RPMI7951 (cell line): ENCODE data around the gene EPB41L3. TPM values are rescaled to one million over a fixed set of nuclear protein-coding genes. Genes with fewer than 3 reads are reported as not detected.

Source experiments
- DNase-seq: peaks from one replicate; pipeline ENCODE4 v3.0.0-alpha.2; 2012; ENCODE audit warnings: low read depth
- total RNA-seq: library from RNA; depleted of rRNA; stranded (reverse); fragments of >200 nt; shearing (Covaris generic); gene quantifications from 2 replicates; pipeline ENCODE4 v1.2.3, GENCODE V29; 2014

Gene EPB41L3
- total RNA-seq, 1 experiment from 2014 or later = 5.8 TPM

DNA sequence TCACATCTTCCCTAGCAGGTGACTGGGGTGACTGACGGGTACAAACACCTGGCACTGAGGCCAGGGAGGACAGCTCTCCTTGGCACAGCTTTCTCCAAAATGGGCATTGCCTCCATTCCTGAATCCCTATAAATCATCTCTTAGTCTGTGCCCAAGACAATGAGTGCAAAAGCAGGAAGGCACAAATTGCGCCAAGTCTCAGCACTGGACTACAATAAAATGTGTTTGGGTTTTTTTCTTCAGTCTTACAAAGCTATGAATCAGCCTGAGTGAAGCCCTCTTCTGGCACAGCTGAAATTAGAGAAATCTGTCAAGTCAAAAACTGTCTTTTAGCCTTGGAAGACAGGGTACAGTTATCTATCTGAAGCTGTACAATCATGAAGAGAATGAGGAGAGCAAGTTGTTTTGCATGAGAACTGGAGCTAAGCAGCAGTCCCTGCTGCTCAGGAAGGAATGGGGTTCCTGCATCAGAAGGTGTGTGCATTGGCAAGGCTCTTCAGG, 90.8 kb downstream of the EPB41L3 start:
- DNase-seq = no peak

DNA sequence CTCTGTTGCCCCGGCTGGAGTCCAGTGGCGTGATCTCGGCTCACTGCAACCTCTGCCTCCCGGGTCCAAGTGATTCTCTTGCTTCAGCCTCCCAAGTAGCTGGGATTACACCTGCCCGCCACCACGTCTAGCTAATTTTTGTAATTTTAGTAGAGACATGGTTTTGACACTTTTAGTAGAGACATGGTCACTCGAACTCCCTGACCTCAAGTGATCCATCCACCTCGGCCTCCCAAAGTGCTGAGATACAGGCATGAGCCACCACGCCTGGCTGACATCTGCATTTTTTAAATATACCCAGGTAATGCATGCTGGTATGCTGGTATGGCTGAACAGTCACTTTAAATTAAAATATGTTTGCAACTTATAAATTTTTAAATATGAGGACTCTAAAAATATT, 91.9 kb downstream of the EPB41L3 start:
- DNase-seq = no peak

DNA sequence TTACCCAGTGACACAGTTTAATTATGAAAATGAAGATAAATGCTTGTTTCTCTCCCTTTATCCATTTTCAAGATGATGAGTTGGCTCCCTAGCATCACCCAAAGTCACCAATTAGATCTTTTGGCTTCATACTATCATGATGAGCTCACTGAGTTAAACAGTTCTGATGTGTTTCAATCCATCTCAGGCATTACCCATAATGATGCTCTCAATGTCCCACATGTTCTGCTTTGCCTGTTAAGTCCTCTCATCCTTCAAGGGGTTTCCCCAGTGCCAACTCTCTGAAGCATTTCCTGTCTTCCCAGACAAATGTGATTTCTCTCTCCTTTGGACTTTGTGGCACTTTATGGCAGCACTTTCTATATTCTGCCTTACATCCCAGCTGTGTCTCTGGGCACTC, 92.6 kb downstream of the EPB41L3 start:
- DNase-seq = no peak

DNA sequence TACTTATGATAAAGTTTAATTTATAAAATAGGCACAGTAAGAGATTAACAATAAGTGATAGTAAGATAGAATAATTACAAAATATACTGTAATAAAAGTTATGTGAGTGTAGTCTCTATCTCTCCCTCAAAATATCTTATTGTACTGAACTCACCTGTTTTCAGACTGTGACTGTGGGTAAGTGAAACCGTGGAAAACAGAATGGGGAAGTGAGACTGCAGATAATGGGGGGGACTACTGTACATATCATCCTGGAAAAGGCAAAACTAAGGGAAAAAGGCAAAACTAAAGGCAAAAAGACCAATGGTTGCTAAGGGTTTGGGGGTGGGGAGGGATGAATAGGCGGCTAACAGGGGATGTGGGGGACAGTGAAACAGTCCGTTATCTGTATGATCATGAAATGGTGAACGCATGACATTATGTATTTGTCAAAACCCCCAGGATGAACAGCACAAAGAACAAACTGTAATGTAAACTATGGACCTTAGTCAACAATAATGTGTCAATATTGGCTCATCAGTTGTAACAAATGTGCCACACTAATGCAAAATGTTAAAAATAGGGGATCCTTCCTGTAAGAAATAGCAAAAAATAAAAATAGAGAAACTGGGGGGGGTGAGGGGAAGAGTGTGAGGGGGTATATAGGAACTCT, 93.8 kb downstream of the EPB41L3 start:
- DNase-seq = no peak

DNA sequence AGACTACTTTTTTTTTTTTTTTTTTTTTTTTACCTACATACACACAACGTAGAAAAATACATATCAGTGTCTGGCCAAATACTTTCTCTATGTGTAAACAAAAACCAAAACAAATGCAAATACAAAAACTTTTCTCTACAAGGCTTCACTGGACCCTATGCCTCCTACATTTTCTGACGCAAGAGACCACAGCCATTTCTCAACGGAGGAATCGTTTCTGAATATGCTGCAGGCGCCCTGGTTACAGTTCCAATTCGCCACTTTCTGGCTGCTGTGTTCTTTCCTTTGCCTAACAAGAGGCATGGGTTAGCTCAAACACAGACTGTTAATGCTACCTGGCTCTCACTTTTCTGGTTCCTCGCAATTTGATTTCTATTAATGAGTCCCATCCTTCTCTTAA, 96.4 kb downstream of the EPB41L3 start:
- no peak for DNase-seq

- DNase-seq = no peak
These were observed 99.0 kb downstream of the EPB41L3 start for GRCh38 chr18:5444847-5445246.

DNA sequence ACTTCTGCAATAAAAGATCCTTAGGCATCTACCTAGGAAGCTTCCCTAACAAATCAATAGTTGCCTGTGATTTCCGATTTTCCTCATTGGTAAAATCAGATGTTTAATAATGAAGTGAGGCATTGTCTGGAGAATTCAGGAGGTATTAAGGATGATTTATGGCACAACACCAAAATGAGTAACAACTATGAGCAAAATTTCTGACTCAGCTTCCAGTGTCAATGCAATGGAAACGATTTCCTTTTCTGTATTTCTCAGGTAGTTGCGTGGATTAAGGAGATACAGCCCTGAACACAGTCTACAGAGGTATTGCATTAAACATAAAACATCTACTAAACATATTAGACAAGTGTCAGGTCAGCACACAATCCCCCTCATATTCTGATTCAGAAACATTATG, 99.5 kb downstream of the EPB41L3 start:
- no peak for DNase-seq

- DNase-seq = no peak
These were observed 103.7 kb downstream of the EPB41L3 start for GRCh38 chr18:5439986-5440696.

DNA sequence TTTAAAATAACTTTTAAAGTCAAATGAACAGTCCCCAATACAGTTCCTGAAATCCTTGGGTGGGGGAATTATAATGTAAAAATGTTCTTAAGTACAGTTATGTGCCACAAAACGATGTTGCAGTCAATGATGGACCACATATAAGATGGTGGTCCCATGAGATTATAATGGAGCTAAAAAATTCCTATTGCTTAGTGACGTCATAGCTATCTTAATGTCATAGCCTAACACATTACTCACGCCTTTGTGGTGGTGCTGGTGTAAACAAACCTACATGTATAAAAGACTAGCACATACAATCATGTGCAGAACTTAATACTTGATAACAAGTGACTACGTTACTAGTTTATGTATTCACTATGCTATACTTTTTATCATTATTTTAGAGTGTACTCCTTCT, 109.4 kb downstream of the EPB41L3 start:
- DNase-seq = no peak

DNA sequence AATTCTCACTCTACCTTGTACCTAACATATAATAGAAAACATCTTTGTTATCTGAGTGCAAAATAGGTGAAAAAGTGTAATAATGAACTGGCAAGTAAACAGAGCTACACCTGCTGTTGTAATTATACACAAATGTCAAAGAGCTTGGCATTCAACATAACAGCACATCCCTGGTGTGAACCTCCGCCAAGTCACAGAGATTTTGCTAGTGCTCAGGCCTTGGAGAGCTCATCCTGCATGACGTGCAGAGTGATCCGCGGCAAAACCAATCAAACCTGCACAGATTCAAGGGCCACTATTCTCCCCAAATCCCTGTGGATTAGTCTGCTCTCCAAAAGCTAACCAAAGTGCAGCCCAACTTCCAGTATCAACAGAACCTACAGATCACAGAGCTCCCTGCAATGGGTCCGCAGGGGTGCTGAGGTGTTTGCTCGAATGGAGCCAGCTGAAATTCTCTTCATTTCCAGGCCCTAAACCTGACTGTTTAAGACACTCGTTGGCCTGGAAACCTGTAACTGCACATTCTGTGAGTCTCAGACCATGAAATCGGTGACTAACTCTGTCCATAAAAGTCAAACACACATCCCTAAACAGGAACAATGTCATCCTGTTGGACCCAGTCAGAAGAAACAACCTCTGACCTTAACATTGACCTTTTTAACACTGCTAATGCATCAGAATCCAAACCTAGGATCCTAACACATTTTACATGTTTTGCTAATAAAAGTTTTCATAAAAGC, 111.8 kb downstream of the EPB41L3 start:
- no peak for DNase-seq

GRCh38 chr18:5430131-5430530, 113.7 kb downstream of the EPB41L3 start:
- no peak for DNase-seq

DNA sequence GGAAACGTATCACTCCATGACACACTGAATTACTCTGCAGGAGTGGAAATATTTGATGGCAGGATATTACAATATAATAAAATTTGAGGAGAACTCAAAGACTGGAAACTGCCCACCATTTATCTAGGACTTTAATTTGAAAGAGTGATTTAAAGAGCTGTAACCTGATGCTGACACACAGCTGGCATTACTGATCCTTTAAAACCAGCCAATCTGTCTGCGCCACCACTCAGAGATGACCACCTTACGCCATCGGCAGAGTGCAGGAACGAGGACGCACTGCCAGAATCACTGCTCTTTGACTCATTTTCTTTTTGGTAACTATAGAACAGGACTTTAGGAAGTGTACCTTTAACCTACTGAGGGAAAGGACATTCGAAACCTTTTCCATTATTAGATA, 114.1 kb downstream of the EPB41L3 start:
- no peak for DNase-seq

GRCh38 chr18:5425721-5426120, 118.1 kb downstream of the EPB41L3 start:
- DNase-seq = no peak

DNA sequence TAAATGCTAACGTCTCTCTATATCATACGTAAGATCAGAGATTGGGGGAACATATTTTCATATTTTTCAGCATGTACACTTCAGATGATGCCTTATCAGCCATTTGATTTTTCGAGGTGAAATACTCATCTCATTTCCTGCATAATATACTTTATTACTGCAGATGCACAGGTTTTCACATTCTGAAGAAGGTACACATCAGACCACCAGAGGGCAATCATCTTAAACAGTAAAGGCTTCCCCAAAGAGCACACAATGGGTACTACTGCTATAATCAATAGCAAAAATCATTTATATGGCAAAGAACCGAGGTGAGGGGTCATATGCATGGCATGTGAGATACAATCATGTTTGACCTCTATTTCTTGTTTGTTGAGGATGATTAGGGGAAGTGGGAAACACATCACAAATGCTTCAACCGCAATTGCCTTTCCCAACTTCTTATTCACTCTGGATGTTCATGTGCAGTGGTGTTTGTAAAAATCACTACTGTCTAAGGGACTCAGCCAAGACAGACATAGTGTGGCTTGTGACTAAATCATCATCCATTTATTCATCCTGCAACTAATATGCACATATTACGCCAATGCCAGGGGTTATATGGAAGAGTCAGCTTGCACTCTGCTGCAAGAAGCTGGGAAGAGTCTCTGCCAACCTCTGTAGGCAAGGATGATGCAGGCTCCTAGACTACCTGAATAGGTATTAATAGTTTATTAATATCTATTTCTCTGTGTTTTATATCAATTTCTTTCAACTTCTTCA, 118.7 kb downstream of the EPB41L3 start:
- DNase-seq = peak; percentile 1

DNA sequence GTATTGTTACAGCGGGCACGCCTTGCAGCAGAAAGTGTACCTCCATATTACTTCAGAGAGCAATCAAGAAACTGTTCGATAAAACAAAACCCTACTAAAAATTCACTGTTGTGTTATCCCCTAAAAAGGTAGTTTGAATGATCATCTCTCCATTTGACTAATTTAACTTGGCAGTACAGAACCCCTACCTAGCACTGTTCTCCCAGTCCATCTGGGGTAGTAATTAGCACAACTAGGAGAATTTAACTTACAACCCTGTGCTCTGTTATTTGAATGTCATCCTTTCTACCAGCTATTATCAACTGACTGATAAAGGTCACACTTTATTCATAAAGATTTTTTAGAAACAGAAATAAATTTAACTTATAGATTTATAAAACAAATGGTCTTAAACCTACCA, 121.2 kb downstream of the EPB41L3 start:
- no peak for DNase-seq

DNA sequence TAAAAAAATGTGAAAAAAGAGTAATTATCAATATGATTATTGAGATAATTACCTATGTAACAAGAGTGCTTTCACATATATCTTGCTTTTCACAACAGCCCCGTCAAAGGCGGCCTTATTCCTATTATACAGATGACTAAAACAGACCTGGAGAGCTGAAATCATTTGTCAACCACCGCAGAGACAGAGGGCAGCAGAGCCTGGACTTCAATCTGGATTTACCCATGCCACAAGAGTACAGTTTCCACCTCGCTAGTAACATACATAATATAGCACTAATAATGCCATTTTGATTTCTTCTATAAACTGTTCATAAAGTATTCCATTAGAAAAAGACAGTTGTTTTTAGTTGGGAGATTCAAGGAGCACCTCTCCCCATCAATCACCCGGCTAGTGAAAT, 121.8 kb downstream of the EPB41L3 start:
- DNase-seq = no peak

GRCh38 chr18:5420906-5421305, 122.9 kb downstream of the EPB41L3 start:
- DNase-seq = no peak

GRCh38 chr18:5419601-5420000, 124.2 kb downstream of the EPB41L3 start:
- no peak for DNase-seq

GRCh38 chr18:5419030-5419429, 124.8 kb downstream of the EPB41L3 start:
- no peak for DNase-seq

- no peak for DNase-seq
These were observed 126.5 kb downstream of the EPB41L3 start for GRCh38 chr18:5417342-5417741.

GRCh38 chr18:5416112-5416511, 127.7 kb downstream of the EPB41L3 start:
- DNase-seq = no peak

DNA sequence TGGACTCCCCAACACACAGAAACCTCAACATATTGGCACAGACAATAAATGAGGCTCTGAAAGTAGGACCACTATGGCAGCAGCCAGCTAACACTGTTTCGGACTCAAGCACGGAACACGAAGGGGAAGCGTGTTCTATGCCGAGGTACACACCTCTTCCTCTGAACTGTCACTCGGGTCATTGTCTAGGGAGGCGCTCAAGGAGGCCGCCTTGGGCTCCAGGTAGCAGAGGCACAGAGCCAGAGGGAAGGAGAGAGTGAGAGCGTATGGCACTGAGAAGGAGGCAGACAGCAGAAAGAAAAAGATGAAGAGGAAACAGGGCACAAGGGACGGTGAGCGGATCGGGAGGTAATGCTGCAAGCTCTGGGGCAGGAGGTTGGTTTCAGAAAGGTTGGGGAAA, 128.1 kb downstream of the EPB41L3 start:
- no peak for DNase-seq
